Activated CD4-positive, alpha-beta memory T cell treated with anti-CD3 and anti-CD28 coated beads for 36 hours (primary cell): ENCODE results near the gene SOX6. TPM values are rescaled to one million over a fixed set of nuclear protein-coding genes. Genes with fewer than 3 reads are reported as not detected.
"Not testable (repeated sequence)": the region's sequence is repeated elsewhere in the genome, so short reads cannot be mapped to it uniquely, and the experiment has no call there.

Source experiments
- CTCF ChIA-PET: fragments of 350-600 bp; sonication (Branson Sonifier 250); formaldehyde crosslinking; loops from one replicate; lab custom pipeline; 2021; ENCODE audit warnings: antibody characterized with exemption, inconsistent platforms; lab: Charles Lee
- POLR2A ChIA-PET: fragments of 350-600 bp; sonication (Branson Sonifier 250); formaldehyde crosslinking; loops from one replicate; lab custom pipeline; 2021; ENCODE audit warnings: antibody characterized with exemption; lab: Charles Lee
- DNase-seq: peaks from one replicate; pipeline ENCODE4 v3.0.0-alpha.2; 2020
- H3K27ac Mint-ChIP-seq: one replicate; pipeline ENCODE4 v1.8.0; 2021; ENCODE audit warnings: mixed read lengths
- H3K27me3 Mint-ChIP-seq: one replicate; pipeline ENCODE4 v1.8.0; 2021; ENCODE audit warnings: mixed read lengths
- H3K36me3 Mint-ChIP-seq: one replicate; pipeline ENCODE4 v1.8.0; 2021; ENCODE audit warnings: mixed read lengths
- H3K4me1 Mint-ChIP-seq: one replicate; pipeline ENCODE4 v1.8.0; 2021; ENCODE audit warnings: low read depth, mixed read lengths
- H3K4me3 Mint-ChIP-seq: one replicate; pipeline ENCODE4 v1.8.0; 2021; ENCODE audit warnings: mild to moderate bottlenecking, mixed read lengths
- H3K9me3 Mint-ChIP-seq: one replicate; pipeline ENCODE4 v1.8.0; 2021; ENCODE audit warnings: mixed read lengths
- intact Hi-C: fragments of 100-400 bp; cut with micrococcal nuclease; formaldehyde crosslinking; loops from one replicate; pipeline ENCODE4 v1.15.1; 2023
- total RNA-seq, 2 experiments: library from RNA; stranded (reverse); gene quantifications; one replicate each; pipeline ENCODE4 v1.2.3, GENCODE V29; 2021

The SOX6 gene
- total RNA-seq, 2 experiments from 2014 or later, result not detected

GRCh38 chr11:16091862-16092261 lies 264.5 kb downstream of the SOX6 start:
- no peaks in the 10 kb centered on the region for H3K36me3 Mint-ChIP-seq
- H3K27me3 Mint-ChIP-seq, result no peaks in the 10 kb centered on the region
- H3K4me3 Mint-ChIP-seq, result no peak overlapping the region
- no peak overlapping the region for H3K27ac Mint-ChIP-seq
- intact Hi-C loops, result no loop called here
- ChIA-PET POLR2A (no interaction called here), CTCF (no interaction called here)
- DNase-seq, result no peak
- H3K4me1 Mint-ChIP-seq, result no peaks in the 10 kb centered on the region
- H3K9me3 Mint-ChIP-seq, result no peaks in the 10 kb centered on the region

DNA sequence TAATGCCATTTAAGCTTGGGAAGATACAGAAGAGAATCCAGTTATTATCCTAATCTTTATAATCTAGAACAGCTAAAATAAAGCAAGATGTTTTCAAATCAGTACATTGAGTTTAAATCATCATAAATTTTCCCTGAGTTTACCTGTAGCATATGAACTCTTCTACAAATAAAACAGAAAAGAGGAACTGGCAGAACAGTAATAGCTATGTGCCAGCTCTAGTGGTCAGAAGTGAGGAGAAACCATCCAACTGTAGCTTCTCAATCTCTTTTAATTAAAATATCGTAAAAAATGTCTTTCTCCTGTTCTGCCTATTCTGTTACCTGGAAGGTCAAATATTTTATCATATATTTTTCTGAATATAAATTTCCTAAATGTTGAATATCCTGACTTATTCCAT lies 266.9 kb downstream of the SOX6 start:
- no peak overlapping the region for H3K27ac Mint-ChIP-seq
- H3K9me3 Mint-ChIP-seq, result no peaks in the 10 kb centered on the region
- no peak for DNase-seq
- intact Hi-C loops, result no loop called here
- ChIA-PET POLR2A (no interaction called here), CTCF (no interaction called here)
- no peaks in the 10 kb centered on the region for H3K36me3 Mint-ChIP-seq
- no peaks in the 10 kb centered on the region for H3K4me1 Mint-ChIP-seq
- no peaks in the 10 kb centered on the region for H3K27me3 Mint-ChIP-seq
- no peak overlapping the region for H3K4me3 Mint-ChIP-seq

GRCh38 chr11:16088774-16089173 lies 267.6 kb downstream of the SOX6 start:
- no peak overlapping the region for H3K4me3 Mint-ChIP-seq
- H3K27ac Mint-ChIP-seq, result no peak overlapping the region
- ChIA-PET CTCF (no interaction called here), POLR2A (no interaction called here)
- no peaks in the 10 kb centered on the region for H3K27me3 Mint-ChIP-seq
- no peaks in the 10 kb centered on the region for H3K9me3 Mint-ChIP-seq
- DNase-seq, result no peak
- no peaks in the 10 kb centered on the region for H3K36me3 Mint-ChIP-seq
- no peaks in the 10 kb centered on the region for H3K4me1 Mint-ChIP-seq
- intact Hi-C loops, result no loop called here

DNA sequence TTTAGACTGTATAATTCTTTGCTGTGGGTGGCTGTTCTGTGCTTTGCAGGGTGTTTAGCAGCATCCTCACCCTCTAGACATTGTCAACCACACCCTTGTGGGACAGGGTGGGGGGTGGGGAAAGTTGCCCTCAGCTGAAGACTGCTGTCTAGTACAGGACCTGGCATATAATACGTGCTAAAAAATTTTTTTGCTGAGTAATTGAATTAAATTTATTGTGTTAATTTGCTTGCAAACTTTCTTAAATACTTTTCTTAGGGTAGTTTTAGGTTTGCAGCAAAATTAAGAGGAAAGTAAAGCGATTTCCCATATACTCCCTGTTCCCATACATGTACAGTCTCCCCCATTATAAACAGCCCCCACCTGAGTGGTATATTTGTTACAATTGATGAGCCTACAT lies 268.5 kb downstream of the SOX6 start:
- Mint-ChIP-seq H3K9me3 (no peaks in the 10 kb centered on the region), H3K27ac (no peak overlapping the region), H3K36me3 (no peaks in the 10 kb centered on the region), H3K4me1 (no peaks in the 10 kb centered on the region), H3K4me3 (no peak overlapping the region), H3K27me3 (no peaks in the 10 kb centered on the region)
- no peak for DNase-seq
- POLR2A ChIA-PET, result no interaction called here
- CTCF ChIA-PET, result no interaction called here
- intact Hi-C loops, result no loop called here

GRCh38 chr11:16086229-16086819 lies 270.0 kb downstream of the SOX6 start:
- Mint-ChIP-seq H3K36me3 (no peaks in the 10 kb centered on the region), H3K27me3 (no peaks in the 10 kb centered on the region), H3K9me3 (no peaks in the 10 kb centered on the region), H3K4me3 (no peak overlapping the region), H3K27ac (no peak overlapping the region), H3K4me1 (no peaks in the 10 kb centered on the region)
- CTCF ChIA-PET, result no interaction called here
- POLR2A ChIA-PET, result no interaction called here
- no peak for DNase-seq
- intact Hi-C loops, result no loop called here

DNA sequence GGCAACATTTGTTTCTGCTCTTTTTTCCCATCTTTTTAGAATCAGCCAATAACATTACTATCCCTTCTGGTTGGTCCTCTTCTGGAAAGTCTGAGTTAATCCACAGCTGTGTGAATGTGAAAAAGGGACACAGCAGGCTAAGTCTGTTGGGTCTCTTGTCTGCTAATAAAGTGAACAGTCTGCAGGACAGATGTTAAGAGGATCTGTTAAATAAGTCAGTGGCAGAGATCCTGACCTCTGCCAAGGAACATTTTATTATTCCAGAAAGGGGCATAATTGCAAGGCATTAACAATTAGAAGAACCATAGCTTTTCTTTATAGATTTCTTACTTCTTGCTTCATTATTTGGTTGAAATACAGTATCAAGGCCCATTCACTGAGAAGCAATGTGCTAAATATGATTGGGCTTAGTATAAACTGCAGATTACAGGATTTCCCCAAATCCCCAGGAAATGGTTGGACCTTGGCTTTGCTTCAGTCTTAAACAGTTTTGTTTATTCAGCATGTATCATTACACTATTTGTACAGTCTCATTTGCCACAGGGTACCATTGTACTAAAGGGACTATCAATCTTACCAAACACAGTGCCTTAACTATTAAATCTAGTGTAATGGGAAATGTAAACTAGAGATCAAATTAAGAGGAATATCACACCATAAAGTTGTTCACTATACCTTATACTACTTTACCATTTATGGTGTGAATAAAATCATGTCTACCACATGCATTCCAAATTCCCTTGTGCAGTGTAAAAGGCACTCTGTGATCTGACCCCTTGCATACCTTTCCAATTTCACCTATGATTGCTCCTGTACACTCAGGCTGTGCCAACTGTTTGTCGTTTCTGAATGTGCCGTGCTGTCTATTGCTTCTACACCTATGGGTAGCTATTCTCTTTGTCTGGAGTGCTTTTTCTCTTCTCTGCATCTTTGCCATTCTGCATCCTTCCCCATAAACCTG lies 274.0 kb downstream of the SOX6 start:
- no peaks in the 10 kb centered on the region for H3K4me1 Mint-ChIP-seq
- no peak overlapping the region for H3K27ac Mint-ChIP-seq

DNA sequence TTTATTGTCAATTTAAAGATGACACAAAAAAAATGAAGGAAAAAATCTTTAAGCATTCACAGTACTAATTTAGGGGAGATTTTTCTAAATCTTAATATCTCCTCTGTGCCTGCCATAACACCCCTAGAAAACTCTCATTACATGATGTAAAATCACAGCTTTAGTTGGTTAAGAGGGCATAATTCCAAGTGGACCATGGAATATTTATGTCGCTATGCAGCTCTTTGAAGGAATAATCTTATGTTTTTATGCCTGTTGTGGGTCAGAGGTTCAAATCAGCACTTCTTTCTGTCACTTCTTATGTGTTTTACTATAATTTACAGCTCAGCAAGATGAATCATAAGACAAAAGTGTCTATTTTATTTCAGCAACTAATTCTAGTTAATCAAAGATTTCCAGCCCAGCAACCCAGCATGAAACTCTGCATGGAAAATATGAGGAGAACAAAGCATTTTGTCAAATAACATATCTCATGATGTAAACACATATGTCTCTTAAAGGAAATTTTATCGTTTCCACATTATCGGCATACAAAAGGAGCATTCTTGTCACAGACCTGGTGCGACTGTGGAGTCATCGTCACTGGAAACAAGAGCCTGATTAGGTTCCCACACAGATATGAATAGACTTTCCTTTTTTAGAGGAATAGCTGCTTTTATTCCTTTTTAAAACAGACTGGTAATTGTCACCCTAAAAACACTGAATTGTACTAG lies 274.8 kb downstream of the SOX6 start:
- intact Hi-C loops, result no loop called here
- no peaks in the 10 kb centered on the region for H3K36me3 Mint-ChIP-seq

More for the DNA sequence above, 274.0 kb downstream of the SOX6 start:
- H3K27me3 Mint-ChIP-seq, result no peaks in the 10 kb centered on the region
- no peak for DNase-seq
- no peaks in the 10 kb centered on the region for H3K36me3 Mint-ChIP-seq
- POLR2A ChIA-PET, result no interaction called here
- H3K4me3 Mint-ChIP-seq, result no peak overlapping the region
- intact Hi-C loops, result no loop called here
- CTCF ChIA-PET, result no interaction called here
- peaks cover 3% of the 10 kb centered on the region for H3K9me3 Mint-ChIP-seq

DNA sequence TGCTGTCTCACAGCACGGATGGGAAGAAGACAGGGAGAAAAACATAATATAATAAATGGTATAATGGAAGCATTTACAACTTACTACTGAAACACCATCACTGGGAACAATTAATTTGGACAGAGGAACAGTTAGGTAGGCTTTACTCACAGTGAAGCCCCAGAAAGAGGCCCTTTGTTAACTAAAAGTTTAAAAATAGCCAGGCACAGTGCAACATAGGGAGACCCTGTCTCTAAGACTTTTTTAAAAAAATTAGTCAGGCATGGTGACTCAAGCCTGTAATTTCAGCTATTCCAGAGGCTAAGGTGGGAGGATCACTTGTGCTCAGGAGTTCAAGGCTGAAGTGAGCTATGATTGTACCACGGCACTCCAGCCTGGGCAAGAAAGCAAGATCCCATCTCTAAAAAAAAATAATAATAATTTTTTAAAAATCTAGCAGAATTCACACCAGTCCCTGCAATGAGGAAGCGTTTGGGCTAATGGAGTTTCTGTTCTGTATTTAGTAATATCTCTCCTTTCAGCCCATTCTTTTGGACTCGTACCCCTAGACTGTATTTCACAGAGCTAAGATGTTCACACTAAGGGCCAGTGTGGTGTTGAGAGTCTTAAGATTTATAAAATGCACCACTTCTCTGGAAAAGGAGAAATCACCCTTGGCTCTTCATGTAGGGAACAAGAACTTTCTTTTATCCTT lies 275.5 kb downstream of the SOX6 start:
- no peaks in the 10 kb centered on the region for H3K4me1 Mint-ChIP-seq
- no peak overlapping the region for H3K4me3 Mint-ChIP-seq
- no peaks in the 10 kb centered on the region for H3K36me3 Mint-ChIP-seq
- peaks cover 12% of the 10 kb centered on the region for H3K9me3 Mint-ChIP-seq
- DNase-seq, result no peak
- H3K27ac Mint-ChIP-seq, result no peak overlapping the region
- POLR2A ChIA-PET, result no interaction called here
- H3K27me3 Mint-ChIP-seq, result no peaks in the 10 kb centered on the region
- CTCF ChIA-PET, result no interaction called here
- intact Hi-C loops, result no loop called here

More for the DNA sequence above, 274.8 kb downstream of the SOX6 start:
- H3K27ac Mint-ChIP-seq, result no peak overlapping the region
- H3K4me3 Mint-ChIP-seq, result no peak overlapping the region
- no peaks in the 10 kb centered on the region for H3K27me3 Mint-ChIP-seq
- CTCF ChIA-PET, result no interaction called here
- no peaks in the 10 kb centered on the region for H3K4me1 Mint-ChIP-seq
- H3K9me3 Mint-ChIP-seq, result peaks cover 9% of the 10 kb centered on the region
- no peak for DNase-seq
- POLR2A ChIA-PET, result no interaction called here

DNA sequence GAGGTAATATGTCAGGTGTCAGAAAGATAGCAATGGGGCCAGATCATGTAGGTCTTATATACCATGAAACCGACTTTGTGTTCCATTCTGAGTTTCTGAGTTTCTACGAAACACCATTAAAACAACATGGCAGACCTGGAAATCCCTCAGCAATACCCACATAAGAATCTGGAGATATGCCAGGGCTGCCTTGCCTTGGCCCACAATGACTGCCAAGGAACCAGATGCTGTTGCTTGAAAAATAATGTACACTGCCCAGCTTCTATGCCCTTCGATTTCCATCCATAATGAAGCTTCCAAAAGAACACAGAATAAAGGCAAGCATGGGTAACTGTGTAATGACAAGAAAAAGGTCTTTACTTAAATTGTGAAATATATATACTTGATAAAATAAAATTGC lies 277.4 kb downstream of the SOX6 start:
- H3K36me3 Mint-ChIP-seq, result no peaks in the 10 kb centered on the region
- ChIA-PET CTCF (no interaction called here), POLR2A (no interaction called here)
- no peaks in the 10 kb centered on the region for H3K27me3 Mint-ChIP-seq
- H3K4me3 Mint-ChIP-seq, result no peak overlapping the region
- intact Hi-C loops, result no loop called here
- no peak for DNase-seq
- no peak overlapping the region for H3K27ac Mint-ChIP-seq
- no peaks in the 10 kb centered on the region for H3K4me1 Mint-ChIP-seq
- peaks cover 16% of the 10 kb centered on the region for H3K9me3 Mint-ChIP-seq

DNA sequence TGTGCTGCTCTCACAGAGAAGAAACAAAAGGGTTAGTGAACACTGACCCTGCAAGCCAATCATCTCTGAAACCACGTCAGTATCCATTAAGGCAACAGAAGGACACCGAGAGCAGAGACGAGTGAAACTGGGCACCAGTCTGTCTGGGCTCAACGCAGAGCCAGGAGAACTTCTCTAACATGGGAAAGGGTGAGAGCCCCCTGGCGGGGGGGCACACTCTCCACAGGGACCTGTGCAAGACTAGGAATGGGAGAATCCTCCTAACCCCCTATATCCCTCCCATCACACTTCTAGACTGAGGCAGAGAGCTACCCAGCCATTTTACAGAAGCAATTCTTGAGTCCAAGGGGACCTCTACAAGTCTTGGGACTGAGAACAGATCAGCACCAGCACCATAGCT lies 285.8 kb downstream of the SOX6 start:
- Mint-ChIP-seq H3K27me3 (no peaks in the 10 kb centered on the region), H3K27ac (no peak overlapping the region), H3K9me3 (peaks cover 9% of the 10 kb centered on the region), H3K36me3 (no peaks in the 10 kb centered on the region), H3K4me1 (no peaks in the 10 kb centered on the region), H3K4me3 (no peak overlapping the region)
- no peak for DNase-seq
- POLR2A ChIA-PET, result no interaction called here
- CTCF ChIA-PET, result no interaction called here
- intact Hi-C loops, result no loop called here

GRCh38 chr11:16067268-16067667 lies 289.1 kb downstream of the SOX6 start:
- intact Hi-C loops, H3K36me3 Mint-ChIP-seq, CTCF ChIA-PET, DNase-seq, POLR2A ChIA-PET, H3K9me3 Mint-ChIP-seq, H3K27ac Mint-ChIP-seq, H3K27me3 Mint-ChIP-seq, H3K4me3 Mint-ChIP-seq, H3K4me1 Mint-ChIP-seq: not testable (repeated sequence)

- no peak for DNase-seq
- intact Hi-C loops, result no loop called here
- H3K36me3 Mint-ChIP-seq, result no peaks in the 10 kb centered on the region
- H3K4me3 Mint-ChIP-seq, result no peak overlapping the region
- no peak overlapping the region for H3K27ac Mint-ChIP-seq
- POLR2A ChIA-PET, result no interaction called here
- H3K4me1 Mint-ChIP-seq, result no peaks in the 10 kb centered on the region
- CTCF ChIA-PET, result no interaction called here
- no peaks in the 10 kb centered on the region for H3K27me3 Mint-ChIP-seq
- peaks cover 4% of the 10 kb centered on the region for H3K9me3 Mint-ChIP-seq
These were observed 297.0 kb downstream of the SOX6 start for GRCh38 chr11:16059332-16059731.
